ENCODE results near the gene PLIN1. TPM values are rescaled to one million over a fixed set of nuclear protein-coding genes. Genes with fewer than 3 reads are reported as not detected.

PLIN1 gene
- total and polyA plus RNA-seq, 2 experiments from 2014 or later = 0.21 to 0.90 TPM

- no peaks in the 10 kb centered on the region for H3K9me3 Mint-ChIP-seq
- Histone ChIP-seq H2AFZ (no peak overlapping the region), H3K4me3 (no peak overlapping the region), H3K27me3 (ENCODE audit: insufficient read depth) (0 out of 2 replicates have a peak, but pooled peaks cover 4% of the 10 kb centered on the region), H3K79me2 (replicated peaks; ENCODE audit: insufficient read depth) (peaks cover 9% of the 10 kb centered on the region), H3K36me3 (ENCODE audit: insufficient read depth) (no peaks in the 10 kb centered on the region), H3K9me2 (ENCODE audit: insufficient read depth) (peaks cover 2% of the 10 kb centered on the region; the same call in 1 of the 2 replicates), H4K20me1 (replicated peaks; ENCODE audit: insufficient read depth) (peaks cover 4% of the 10 kb centered on the region; the same call in 1 of the 2 replicates), H3K4me2 (no peak overlapping the region), H3K27ac (ENCODE audit: low read depth) (no peak overlapping the region), H3K4me1 (ENCODE audit: insufficient read depth) (peaks cover 2% of the 10 kb centered on the region; the same call in 1 of the 2 replicates), H3F3A (replicated peaks; ENCODE audit: low read depth) (no peaks in the 10 kb centered on the region)
- H3K4me3 Mint-ChIP-seq = no peak overlapping the region
- TF ChIP-seq STAT1 (IDR thresholded peaks at IDR 0.05; ENCODE audit: unreplicated experiment) (no peak), POLR2AphosphoS5 (IDR thresholded peaks at IDR 0.05; ENCODE audit: low read depth) (no peak), EZH2phosphoT487 (IDR thresholded peaks at IDR 0.05; ENCODE audit: unreplicated experiment) (no peak), REST (IDR thresholded peaks at IDR 0.05; ENCODE audit: unreplicated experiment) (no peak), ZNF114 (CRISPR knock-in tag; IDR thresholded peaks at IDR 0.05) (no peak), ETS1 (IDR thresholded peaks at IDR 0.05) (no peak), CREB1 (CRISPR knock-in tag; IDR thresholded peaks at IDR 0.05; ENCODE audit: low read depth) (no peak), ZNF462 (CRISPR knock-in tag; IDR thresholded peaks at IDR 0.05) (no peak), CTCF (conservative IDR thresholded peaks at IDR 0.05; ENCODE audit: low read depth in 2 of 2) (no peak), JUNB (IDR thresholded peaks at IDR 0.05; ENCODE audit: unreplicated experiment) (no peak), NANOG (IDR thresholded peaks at IDR 0.05; ENCODE audit: borderline replicate concordance) (no peak), EZH2 (IDR thresholded peaks at IDR 0.05; ENCODE audit: low read depth, unreplicated experiment) (no peak), ZNF331 (CRISPR knock-in tag; IDR thresholded peaks at IDR 0.05; ENCODE audit: low read depth) (no peak)
- H3K36me3 Mint-ChIP-seq (ENCODE audit: low read depth) = peaks cover 29% of the 10 kb centered on the region
- H3K27ac Mint-ChIP-seq = no peak overlapping the region
- ATAC-seq (no peak), DNase-seq (ENCODE audit: low spot score) (no peak)
- H3K27me3 Mint-ChIP-seq (ENCODE audit: insufficient read depth, low read depth, poor library complexity) = peaks cover 6% of the 10 kb centered on the region
- peaks cover 2% of the 10 kb centered on the region for H3K4me1 Mint-ChIP-seq
Observed at GRCh38 chr15:89649013-89649625, 30.0 kb downstream of the PLIN1 start.

Data from GM23338 (cell line).